Hepatocyte (in vitro differentiated cells): ENCODE results near the gene TRAPPC14. TPM values are rescaled to one million over a fixed set of nuclear protein-coding genes. Genes with fewer than 3 reads are reported as not detected.

Experiments used
- DNase-seq: peaks from one replicate; pipeline ENCODE4 v3.0.0-alpha.2; 2016; ENCODE audit warnings: low spot score
- H2AFZ ChIP-seq: fragments of 200-600 bp; sonication (generic); 2 replicates; pipeline ENCODE4 v1.6.0; 2016; ENCODE audit warnings: antibody characterized with exemption, mild to moderate bottlenecking
- H3K27ac ChIP-seq: fragments of 200-600 bp; sonication (generic); 2 replicates; pipeline ENCODE4 v1.5.1; 2016; ENCODE audit warnings: mild to moderate bottlenecking
- H3K27me3 ChIP-seq: fragments of 200-600 bp; sonication (generic); 2 replicates; pipeline ENCODE4 v1.6.1; 2016
- H3K36me3 ChIP-seq: fragments of 200-600 bp; sonication (generic); replicated peaks from 2 replicates; pipeline ENCODE4 v1.5.1; 2016; ENCODE audit warnings: low read depth; ENCODE audit not compliant: insufficient read depth
- H3K4me1 ChIP-seq: fragments of 200-600 bp; sonication (generic); 2 replicates; pipeline ENCODE4 v1.5.1; 2016; ENCODE audit warnings: mild to moderate bottlenecking, moderate library complexity; ENCODE audit not compliant: insufficient read depth
- H3K4me2 ChIP-seq: fragments of 200-600 bp; sonication (generic); 2 replicates; pipeline ENCODE4 v1.6.0; 2016
- H3K4me3 ChIP-seq: fragments of 200-600 bp; sonication (generic); 2 replicates; pipeline ENCODE4 v1.5.1; 2016; ENCODE audit warnings: mild to moderate bottlenecking
- H3K79me2 ChIP-seq: fragments of 200-600 bp; sonication (generic); 2 replicates; pipeline ENCODE4 v1.6.0; 2017; ENCODE audit warnings: mild to moderate bottlenecking
- H3K9me2 ChIP-seq: fragments of 200-600 bp; sonication (generic); replicated peaks from 2 replicates; pipeline ENCODE4 v1.6.0; 2017; ENCODE audit warnings: mild to moderate bottlenecking; ENCODE audit not compliant: insufficient read depth
- H3K9me3 ChIP-seq: fragments of 200-600 bp; sonication (generic); 2 replicates; pipeline ENCODE4 v1.5.1; 2016; ENCODE audit warnings: low read depth, mild to moderate bottlenecking
- H4K20me1 ChIP-seq: fragments of 200-600 bp; sonication (generic); 2 replicates; pipeline ENCODE4 v1.6.0; 2016; ENCODE audit warnings: mild to moderate bottlenecking; ENCODE audit not compliant: insufficient read depth, poor library complexity, severe bottlenecking
- EZH2 ChIP-seq: fragments of 200-600 bp; sonication (generic); IDR thresholded peaks from 2 replicates; pipeline ENCODE4 v1.6.1; 2016; ENCODE audit warnings: antibody characterized with exemption, mild to moderate bottlenecking, borderline replicate concordance
- EZH2phosphoT487 ChIP-seq: fragments of 200-600 bp; sonication (generic); IDR thresholded peaks from one replicate; pipeline ENCODE4 v1.6.1; 2018; ENCODE audit warnings: antibody characterized with exemption, mild to moderate bottlenecking, low read depth, moderate library complexity; ENCODE audit not compliant: unreplicated experiment, severe bottlenecking
- WGBS: methylation state at CpG from one replicate; pipeline ENCODE4 v1.1.6; 2016; ENCODE audit warnings: low lambda C conversion rate; ENCODE audit errors: missing lambda C conversion rate; 5-methylcytosine and 5-hydroxymethylcytosine counted together
- polyA plus RNA-seq: library from polyadenylated mRNA; unstranded; fragments of >200 nt; fragmentation: Nextera tagmentation; extraction: Ambion mirVana; gene quantifications from 2 replicates; pipeline ENCODE4 v1.2.1, GENCODE V29; 2016
- total RNA-seq: library from RNA; depleted of rRNA; stranded (reverse); fragments of >200 nt; gene quantifications from 2 replicates; pipeline ENCODE4 v1.2.3, GENCODE V29; 2014
- TF ChIP-seq, protein P1 (sequence below): fragments of 200-600 bp; sonication (generic); IDR thresholded peaks from 2 replicates; pipeline ENCODE4 v1.5.1; 2016; ENCODE audit warnings: antibody characterized with exemption, mild to moderate bottlenecking; ENCODE audit not compliant: poor library complexity

Gene TRAPPC14
- total and polyA plus RNA-seq, 2 experiments from 2014 or later: 14.7 to 18.5 TPM

- TF ChIP-seq EZH2: no peak
- TF ChIP-seq, protein P1, sequence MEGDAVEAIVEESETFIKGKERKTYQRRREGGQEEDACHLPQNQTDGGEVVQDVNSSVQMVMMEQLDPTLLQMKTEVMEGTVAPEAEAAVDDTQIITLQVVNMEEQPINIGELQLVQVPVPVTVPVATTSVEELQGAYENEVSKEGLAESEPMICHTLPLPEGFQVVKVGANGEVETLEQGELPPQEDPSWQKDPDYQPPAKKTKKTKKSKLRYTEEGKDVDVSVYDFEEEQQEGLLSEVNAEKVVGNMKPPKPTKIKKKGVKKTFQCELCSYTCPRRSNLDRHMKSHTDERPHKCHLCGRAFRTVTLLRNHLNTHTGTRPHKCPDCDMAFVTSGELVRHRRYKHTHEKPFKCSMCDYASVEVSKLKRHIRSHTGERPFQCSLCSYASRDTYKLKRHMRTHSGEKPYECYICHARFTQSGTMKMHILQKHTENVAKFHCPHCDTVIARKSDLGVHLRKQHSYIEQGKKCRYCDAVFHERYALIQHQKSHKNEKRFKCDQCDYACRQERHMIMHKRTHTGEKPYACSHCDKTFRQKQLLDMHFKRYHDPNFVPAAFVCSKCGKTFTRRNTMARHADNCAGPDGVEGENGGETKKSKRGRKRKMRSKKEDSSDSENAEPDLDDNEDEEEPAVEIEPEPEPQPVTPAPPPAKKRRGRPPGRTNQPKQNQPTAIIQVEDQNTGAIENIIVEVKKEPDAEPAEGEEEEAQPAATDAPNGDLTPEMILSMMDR: no peak
- TF ChIP-seq EZH2phosphoT487: no peak
- no peaks in the 10 kb centered on the region for H3K27me3 ChIP-seq
- peak overlapping the region; percentile 90 for H3K27ac ChIP-seq
- H3K36me3 ChIP-seq: no peaks in the 10 kb centered on the region
- DNase-seq: peak; percentile 69
- H2AFZ ChIP-seq: peak overlapping the region; percentile 47
- peak overlapping the region; percentile 72 for H3K4me2 ChIP-seq
- no peaks in the 10 kb centered on the region for H3K9me2 ChIP-seq
- H4K20me1 ChIP-seq: no peaks in the 10 kb centered on the region
- no peaks in the 10 kb centered on the region for H3K9me3 ChIP-seq
- peaks cover 12% of the 10 kb centered on the region for H3K4me1 ChIP-seq
- 17% methylated on average over 18 of the region's 18 CpGs for WGBS
- peaks cover 25% of the 10 kb centered on the region for H3K79me2 ChIP-seq
- H3K4me3 ChIP-seq: peak overlapping the region; percentile 85
Observed at GRCh38 chr7:100118388-100119071, 40.0 kb downstream of the TRAPPC14 start.

- no peaks in the 10 kb centered on the region for H3K9me2 ChIP-seq
- H3K4me3 ChIP-seq: no peak overlapping the region
- 81% methylated on average over 7 of the region's 7 CpGs for WGBS
- TF ChIP-seq EZH2: no peak
- no peak for TF ChIP-seq EZH2phosphoT487
- TF ChIP-seq, protein P1: no peak
- H3K79me2 ChIP-seq: peaks cover 14% of the 10 kb centered on the region
- H3K4me2 ChIP-seq: no peak overlapping the region
- H3K36me3 ChIP-seq: no peaks in the 10 kb centered on the region
- H3K9me3 ChIP-seq: no peaks in the 10 kb centered on the region
- H2AFZ ChIP-seq: no peak overlapping the region
- no peak overlapping the region for H3K27ac ChIP-seq
- H3K4me1 ChIP-seq: peaks cover 4% of the 10 kb centered on the region
- H3K27me3 ChIP-seq: no peaks in the 10 kb centered on the region
- DNase-seq: no peak
- H4K20me1 ChIP-seq: no peaks in the 10 kb centered on the region
Observed at GRCh38 chr7:100115026-100115425, 43.5 kb downstream of the TRAPPC14 start.

DNA sequence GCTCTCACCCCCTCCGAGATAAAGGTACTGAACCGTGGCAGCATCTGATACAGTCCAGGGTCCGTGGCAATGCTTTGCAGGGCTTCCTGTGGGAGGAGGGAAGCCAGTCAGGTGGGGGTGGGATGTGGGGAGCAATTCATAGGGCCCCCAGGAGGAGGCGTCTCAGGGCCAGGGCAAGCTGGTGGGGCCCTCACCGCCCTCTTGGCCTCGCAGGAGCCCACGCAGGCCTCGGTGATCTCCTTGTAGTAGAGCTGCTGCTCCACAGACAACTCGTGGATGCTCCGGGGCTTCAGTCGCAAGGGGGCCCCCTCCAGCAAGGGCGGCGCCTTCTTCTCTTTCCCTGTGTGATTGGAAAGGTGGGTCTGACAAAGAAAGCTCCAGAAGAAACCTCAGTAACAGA is 46.6 kb downstream of the TRAPPC14 start:
- no peaks in the 10 kb centered on the region for H3K4me1 ChIP-seq
- H2AFZ ChIP-seq: no peak overlapping the region
- 91% methylated on average over 9 of the region's 13 CpGs for WGBS
- no peaks in the 10 kb centered on the region for H3K9me3 ChIP-seq
- H3K36me3 ChIP-seq: no peaks in the 10 kb centered on the region
- no peaks in the 10 kb centered on the region for H4K20me1 ChIP-seq
- H3K79me2 ChIP-seq: no peaks in the 10 kb centered on the region
- H3K4me3 ChIP-seq: no peak overlapping the region
- no peak for DNase-seq
- no peaks in the 10 kb centered on the region for H3K27me3 ChIP-seq
- no peak overlapping the region for H3K27ac ChIP-seq
- H3K4me2 ChIP-seq: no peak overlapping the region
- TF ChIP-seq, protein P1: no peak
- TF ChIP-seq EZH2phosphoT487: no peak
- TF ChIP-seq EZH2: no peak
- no peaks in the 10 kb centered on the region for H3K9me2 ChIP-seq
